NOMO-1 (cell line): ENCODE measurements around the gene POLR1B.
A peak's percentile ranks its signal among the peaks of the same experiment; 100 is the strongest.
"Not testable (repeated sequence)": the region's sequence is repeated elsewhere in the genome, so short reads cannot be mapped to it uniquely, and the experiment has no call there.

ENCODE experiments used
- DNase-seq, 2 experiments: peaks; one replicate each; lab custom pipeline; 2025; ENCODE audit not compliant: unreplicated experiment in 2 of 2; lab: John Stamatoyannopoulos, UW

Gene POLR1B

DNA sequence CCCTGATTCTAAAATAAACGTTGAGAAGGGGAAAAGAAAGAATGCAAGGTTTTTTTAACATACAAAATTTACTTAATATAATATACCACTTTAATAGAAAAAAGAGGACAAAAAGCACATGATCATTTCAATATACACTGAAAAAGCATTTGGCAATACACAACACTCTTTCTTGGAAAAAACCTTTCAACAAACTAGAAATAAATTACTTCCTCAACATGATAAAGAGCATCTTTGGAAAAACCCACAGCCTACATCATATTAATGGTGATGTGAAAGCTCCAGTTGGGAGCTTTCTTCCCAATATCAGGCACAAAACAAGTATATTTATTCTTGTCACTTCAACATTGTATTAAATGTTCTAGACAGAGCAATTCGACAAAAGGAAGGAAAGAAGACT, 3.0 kb upstream of the POLR1B start:
- DNase-seq = no peak

DNA sequence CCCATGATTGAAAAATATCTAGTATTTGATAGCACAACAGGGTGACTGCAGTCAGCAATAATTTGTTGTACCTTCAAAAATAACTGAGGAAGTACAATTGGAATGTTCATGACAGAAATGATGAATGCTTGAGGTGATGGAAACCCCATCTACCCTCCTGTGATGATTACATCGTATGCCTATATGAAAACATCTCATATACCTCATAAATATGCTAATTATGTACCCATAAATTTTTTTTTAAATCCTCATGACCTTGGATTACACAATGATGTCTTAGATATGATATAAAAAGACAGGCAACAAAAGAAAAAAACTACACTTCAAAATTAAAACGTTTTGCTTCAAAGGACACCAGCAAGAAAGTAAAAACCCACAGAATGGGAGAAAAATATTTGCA, 1.4 kb upstream of the POLR1B start:
- DNase-seq = no peak

DNA sequence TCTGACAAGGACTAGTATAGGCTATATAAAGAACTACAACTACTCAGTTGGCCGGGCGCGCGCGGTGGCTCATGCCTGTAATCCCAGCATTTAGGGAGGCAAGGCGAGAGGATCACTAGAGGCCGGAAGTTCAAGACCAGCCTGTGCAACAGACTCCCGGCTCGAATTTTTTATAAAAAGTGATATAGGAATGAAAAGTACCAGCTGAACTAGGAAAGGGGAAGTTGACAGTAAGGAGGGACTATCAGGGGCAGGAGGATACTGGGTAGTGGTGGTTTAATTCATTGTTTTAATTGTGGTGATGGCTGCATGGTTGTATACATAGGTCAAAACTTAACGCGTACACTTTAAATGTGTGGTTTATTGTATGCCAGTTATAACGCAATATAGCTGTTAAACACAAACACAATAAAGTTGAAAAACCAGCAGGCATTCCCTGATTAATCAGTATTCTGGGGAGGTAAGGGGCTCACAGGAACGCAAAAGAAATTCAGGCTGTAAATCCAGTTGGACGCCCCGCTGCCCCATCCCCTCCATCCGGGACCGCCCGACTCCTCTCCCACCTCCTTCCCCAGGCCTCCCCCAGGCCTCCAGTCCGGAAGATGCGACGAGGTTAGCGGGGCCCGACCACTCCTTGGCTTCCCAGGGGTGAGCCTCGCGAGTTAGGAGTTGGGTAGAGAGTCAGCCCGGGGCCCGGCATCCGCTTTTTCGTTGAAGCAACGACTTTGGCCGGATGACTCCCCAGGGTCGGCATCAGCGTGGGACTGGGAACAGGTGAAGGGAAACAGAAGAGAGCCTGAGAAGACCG, 746 bp upstream of the POLR1B start:
- DNase-seq = peak; percentile 79

DNA sequence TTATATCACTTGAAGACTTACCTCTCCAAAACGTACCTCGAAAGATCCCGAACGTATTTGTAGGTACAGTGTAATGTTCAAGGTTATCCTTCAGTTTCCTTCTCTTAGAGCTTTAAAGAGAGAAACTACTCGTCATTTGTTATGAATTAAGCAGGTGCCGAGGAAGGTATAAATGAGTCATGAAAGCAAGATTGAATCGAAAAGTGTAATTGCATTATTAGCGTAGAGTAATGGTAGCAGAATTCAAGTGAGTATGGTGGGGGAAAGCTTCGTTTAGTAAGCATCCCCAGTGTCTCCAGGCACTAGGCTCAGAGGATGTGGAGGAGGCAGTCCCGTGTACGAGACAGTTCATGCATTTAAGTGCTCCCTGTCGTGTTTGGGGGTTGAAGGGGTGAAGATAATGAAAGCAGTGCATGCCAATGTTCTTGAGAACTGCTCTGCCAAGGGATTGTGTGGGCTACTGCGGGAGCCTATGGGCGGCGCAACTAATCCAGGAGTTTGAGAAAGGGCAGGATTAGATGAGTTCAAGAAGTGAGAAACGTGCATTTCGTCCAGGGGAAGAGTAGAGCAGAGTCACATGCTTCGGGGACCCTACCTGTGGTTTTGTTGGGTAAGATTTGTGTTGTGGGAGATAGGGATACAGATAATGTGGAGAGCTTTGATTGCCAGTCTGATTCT, 858 bp downstream of the POLR1B start:
- DNase-seq = peak in 1 of 2 experiments; percentile 29

DNA sequence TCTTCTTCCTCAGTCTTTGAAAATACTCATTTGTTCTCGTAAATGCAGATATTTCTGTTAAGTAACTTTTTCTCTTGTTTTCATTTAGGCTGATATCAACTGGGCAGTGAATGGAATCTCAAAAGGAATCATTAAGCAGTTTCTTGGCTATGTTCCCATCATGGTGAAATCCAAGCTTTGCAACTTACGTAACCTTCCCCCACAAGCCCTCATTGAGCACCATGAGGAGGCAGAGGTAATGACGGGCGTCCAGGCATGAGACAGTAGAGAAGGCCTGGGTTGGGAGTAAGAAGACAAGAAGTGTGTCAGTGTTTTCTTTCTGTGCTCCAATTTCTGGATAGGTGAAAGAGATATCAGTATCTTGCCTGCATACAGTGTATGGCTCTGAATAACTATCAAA, 5.1 kb downstream of the POLR1B start:
- no peak for DNase-seq

DNA sequence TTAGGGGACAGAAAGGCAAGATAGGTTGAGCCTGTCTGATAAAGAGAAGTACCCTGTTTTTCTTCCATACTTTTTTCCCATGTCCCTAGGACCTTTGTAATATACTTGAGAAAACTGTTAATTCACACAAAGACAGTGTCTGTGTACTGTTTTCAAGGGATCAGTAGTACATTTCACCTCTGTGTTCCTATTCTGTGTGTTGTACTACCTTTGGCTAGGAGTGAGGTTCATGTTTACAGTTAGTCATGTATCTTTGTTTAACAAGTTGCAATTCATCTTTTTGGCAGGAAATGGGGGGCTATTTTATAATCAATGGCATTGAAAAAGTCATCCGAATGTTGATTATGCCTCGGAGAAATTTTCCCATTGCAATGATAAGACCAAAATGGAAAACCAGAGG, 6.7 kb downstream of the POLR1B start:
- DNase-seq = no peak

DNA sequence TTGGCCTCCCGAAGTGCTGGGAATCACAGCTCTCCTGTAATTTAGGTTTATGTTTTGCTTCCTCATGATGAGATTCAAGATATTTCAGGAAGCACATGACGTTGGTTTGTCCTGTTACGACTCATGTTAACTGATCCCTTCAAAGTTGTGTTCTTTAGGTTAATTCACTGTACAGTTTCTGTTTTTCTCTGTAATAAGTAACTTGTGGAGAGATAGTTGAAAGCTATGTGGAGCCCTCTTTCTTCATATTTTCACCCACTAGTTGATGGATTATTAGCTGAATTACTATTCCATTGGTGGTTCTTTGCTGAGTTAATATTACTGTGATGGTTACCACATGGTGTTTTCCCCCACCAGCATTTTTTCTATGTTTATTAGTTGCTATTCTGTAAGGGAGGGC, 23.8 kb downstream of the POLR1B start:
- DNase-seq = no peak

DNA sequence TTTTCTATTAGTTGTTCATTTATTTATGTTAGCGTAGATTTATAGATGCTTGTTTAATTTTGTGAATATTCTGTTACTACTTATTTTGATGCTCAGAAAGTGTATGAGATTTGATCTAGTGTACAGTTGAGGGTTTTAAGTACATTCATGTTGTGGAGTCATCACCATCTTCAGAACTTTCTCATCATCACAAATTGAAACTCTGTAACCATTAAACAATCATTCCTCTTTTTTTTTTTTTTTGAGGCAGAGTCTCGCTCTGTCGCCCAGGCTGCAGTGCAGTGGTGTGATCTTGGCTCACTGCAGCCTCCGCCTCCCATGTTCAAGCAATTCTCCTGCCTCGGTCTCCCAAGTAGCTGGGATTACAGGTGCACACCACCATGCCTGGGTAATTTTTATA, 24.2 kb downstream of the POLR1B start:
- not testable (repeated sequence) for DNase-seq

DNA sequence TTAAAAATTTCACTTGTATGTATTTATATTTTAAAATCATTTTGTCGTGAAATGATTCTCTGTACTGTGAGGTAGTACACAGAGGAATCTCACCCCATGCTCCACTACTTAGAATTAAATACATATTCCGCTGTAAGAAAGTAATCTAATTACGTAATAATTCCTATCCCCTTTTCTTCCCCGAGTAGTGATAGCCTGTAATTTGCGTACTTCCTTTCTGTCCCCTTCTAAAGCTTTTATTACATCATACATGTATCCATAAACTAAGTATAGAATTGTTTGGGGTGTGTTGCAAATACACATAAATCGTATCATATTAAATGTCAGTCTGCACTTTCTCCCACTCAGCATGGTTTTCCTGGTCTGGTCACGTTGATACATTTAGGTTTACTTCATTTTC, 29.7 kb downstream of the POLR1B start:
- peak; percentile 19 to 66 for DNase-seq

DNA sequence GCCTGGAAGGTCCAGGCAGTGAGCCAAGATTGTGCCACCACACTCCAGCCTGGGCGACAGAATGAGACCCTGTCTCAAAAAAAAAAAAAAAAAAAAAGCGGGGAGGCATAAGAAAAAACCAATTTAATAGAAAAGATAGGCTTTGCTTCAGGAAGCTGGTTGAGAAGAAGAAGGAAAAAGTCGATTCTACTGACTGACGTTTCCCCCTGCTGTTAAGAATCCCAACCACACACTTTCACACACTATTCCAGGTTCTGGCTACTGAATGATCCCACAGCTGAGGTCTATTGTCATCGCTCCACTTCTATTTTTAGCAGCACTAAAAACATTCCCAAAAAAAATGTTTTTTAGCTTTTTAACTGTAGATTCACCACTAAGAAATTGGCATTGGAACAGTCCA, 35.5 kb downstream of the POLR1B start:
- no peak for DNase-seq

DNA sequence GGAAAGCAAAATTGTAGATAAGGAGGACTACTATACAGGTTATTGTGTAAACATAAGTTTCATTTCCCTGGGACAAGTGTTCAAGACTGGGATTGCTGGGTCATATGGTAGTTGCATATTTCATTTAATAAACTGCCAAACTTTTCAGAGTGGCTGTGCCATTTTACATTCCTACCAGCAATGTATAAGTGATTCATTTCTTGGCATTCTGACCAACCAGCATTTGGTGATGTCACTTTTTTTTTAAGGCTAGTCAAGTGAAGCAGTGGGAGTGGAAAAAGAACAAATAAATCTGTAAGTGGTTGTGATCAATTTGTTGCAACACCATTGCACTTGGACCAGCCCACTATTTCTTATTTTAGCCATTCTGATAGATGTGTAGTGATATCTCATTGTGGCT, 37.0 kb downstream of the POLR1B start:
- peak in 1 of 2 experiments; percentile 26 for DNase-seq

DNA sequence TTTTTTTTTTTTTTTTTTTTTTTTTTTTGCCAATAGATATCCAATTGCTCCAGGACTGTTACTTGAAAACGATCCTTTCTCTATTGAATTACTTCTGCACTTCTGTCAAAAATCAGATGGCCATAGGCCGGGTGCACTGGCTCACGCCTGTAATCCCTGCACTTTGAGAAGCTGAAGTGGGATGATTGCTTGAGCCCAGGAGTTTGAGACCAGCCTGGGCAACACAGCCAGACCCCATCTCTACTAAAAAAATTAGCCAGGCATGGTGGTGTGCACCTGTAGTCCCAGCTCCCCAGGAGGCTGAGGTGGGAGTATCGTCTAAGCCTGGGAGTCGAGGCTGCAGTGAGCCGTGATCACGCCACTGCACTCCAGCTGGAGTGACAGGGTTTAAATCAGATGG, 37.8 kb downstream of the POLR1B start:
- no peak for DNase-seq

DNA sequence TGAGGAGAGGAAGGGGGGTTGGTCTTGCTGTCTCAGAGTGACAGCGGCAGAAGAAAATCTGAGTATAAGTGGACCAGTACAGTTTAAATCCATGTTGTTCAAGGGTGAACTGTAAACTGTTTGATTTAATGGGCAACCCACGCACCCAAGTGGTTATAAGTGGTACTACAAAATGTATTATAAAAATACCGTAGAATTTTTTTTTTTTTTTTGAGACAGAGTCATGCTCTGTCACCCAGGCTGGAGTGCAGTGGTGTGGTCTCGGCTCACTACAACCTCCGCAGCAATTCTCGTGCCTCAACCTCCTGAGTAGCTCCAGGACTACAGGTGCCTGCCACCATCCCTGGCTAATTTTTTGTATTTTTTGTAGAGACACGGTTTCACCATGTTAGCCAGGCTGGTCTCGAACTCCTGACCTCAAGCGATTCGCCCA, 40.1 kb downstream of the POLR1B start:
- DNase-seq = peak; percentile 61 to 73

DNA sequence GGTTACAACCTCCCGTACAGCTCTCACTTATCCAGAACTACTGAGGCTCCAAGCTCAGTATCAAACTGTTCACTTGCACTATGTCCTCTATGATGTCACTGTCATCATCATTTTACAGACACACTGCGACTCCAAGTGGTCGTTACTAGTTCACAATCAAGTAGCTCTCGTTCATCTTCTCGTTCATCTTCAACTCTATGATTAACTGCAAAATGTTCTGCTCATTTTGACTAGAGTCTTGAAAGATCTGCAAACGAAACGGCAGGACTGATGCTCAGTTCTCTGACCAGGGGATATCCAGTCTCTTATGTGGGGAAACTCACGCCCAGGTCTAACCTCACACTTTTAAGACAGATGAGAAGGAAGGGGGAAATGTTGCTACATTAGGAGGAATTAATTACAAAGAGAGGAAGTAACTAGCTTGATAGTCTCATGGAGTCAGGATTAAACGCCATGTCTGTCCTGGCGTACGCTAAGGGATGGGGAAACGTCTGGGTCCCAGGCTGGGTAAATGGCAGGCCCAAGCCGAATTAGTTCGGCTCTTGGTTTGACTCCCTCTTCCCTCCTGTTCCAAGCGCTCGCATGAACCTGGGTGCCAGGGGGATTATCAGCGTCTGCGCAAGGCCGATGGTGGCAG, 41.4 kb downstream of the POLR1B start:
- peak; percentile 25 to 72 for DNase-seq

DNA sequence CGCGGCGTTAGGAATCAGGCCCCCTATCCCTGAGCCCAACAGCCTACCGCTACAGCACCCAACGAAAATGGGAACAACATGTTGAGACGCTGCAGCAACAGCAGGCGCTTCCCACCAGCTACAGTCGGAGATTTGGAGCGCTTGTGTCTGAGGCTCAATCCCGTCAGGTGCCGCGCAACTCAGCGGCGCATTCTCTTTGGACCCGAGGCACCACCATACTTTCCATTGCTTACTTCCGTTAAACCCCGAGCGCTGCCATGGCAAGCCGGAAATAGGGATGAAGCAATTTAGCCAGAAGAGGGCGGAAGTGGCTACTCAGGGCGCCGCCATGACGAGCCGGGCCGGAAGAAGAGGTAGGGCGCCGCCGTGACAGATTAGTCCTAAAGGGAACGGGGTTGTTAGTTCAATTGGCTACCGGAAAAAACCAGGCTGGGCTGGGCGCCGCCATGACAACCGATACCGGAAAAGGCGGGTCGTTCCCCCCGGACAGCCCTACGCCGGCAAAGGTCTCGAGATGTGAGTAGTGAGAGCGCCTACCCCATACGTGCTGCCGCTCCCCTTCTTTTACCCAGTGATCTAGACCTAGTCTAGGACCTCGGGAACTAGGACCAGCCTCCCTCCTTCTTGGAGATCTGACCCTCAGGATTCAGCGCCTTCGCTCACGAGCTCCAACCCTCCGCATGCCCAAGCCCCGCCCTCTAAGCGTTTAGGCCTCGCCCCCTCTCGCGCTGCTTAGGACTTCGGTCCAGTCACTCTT, 42.0 kb downstream of the POLR1B start, which contains the start of gene CHCHD5:
CHCHD5 (plus strand) TSS at position 476 of the 757 bp plus-strand sequence; CDS start at position 515, 39 bp downstream.
- DNase-seq = peak; percentile 98

DNA sequence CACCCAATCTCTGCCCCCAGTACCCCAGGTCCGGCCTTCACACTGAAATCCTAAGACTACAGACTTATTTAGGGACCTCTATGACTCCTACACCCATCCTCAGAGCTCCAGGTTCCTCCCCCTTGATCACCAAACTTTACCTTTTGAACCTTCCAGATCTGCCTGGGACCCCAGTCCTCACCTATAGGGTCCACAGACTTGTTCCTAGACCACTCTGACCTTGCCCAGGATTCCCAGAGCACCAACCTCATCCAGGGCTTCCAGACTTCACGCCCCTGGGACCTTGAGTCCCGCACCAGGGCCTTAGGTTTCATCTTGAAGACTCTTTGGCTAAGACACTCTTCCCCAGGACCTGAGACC, 42.6 kb downstream of the POLR1B start:
- DNase-seq = no peak

DNA sequence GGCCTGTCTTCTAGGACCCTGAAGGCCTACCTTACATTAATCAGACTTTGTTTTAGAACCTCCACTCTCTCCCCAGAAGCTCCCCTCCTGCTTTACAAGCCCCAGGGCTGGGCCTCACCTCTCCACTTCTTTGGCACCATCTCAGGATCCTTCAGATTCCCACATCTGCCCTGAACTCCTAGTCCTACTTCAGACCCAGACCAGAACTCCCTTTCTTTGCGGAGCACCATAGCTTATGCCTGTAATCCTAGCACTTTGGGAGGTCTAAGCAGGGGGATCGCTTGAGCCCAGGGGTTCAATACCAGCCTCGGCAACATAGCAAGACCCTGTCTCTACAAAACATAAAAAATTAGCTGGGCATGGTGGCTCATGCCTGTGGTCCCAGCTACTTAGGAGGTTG, 43.1 kb downstream of the POLR1B start:
- DNase-seq = no peak

DNA sequence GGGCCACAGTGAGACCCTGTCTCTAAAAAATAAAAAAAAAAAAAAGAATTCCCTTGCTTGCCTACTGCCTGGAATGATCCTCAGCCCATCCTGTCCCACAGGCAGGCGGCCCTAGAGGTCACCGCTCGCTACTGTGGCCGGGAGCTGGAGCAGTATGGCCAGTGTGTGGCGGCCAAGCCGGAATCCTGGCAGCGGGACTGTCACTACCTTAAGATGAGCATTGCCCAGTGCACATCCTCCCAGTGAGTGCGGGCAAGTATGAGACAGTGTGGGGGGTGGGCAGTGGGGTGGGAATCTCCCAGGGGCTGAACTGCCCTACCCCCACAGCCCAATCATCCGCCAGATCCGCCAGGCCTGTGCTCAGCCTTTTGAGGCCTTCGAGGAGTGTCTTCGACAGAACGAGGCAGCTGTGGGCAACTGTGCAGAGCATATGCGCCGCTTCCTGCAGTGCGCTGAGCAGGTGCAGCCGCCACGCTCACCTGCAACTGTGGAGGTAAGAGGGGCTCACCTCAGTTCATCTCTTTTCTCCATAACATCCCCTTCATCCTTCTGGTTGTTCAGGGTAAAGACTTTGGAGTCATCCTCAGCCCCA, 43.7 kb downstream of the POLR1B start:
- no peak for DNase-seq

DNA sequence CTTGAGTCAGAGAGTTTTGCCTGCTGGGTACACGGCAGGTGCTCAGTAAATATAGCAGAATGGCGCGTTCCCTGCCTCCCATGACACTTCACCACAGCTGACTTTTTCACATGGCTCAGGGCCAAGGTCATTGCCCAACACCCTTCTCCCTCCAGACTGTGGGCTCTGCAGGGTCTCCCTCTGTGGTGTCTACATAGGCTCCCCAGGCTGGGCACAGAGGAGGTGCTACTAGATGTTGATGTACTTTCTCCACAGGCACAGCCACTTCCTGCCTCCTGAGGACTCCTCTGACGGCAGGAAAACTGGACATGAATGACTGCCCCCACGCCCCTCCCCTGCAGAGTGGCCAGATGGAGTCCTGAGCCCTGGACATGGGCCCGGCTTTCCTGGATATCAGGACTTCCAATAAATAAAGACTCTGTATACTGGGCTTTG, 46.4 kb downstream of the POLR1B start:
- DNase-seq = no peak

DNA sequence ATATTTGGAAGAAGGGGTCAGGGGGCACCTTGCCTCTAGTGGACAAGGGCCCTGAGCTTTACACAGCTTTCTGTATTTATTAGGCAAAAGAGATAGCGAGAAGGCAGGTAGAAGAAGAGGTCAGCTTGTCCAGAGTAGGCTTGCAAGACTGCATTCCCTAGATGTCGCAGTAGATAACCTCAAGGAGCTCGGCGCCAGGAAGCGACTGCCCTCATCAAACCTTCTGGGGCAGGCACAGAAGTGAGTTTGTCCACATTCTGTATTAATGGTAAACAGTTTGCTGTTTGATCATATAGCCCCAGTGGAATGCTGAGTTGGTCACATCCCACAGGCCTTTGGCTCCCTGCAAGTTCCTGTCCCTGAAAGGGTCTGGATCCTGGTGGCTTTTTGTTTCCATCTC, 49.1 kb downstream of the POLR1B start:
- DNase-seq = no peak

DNA sequence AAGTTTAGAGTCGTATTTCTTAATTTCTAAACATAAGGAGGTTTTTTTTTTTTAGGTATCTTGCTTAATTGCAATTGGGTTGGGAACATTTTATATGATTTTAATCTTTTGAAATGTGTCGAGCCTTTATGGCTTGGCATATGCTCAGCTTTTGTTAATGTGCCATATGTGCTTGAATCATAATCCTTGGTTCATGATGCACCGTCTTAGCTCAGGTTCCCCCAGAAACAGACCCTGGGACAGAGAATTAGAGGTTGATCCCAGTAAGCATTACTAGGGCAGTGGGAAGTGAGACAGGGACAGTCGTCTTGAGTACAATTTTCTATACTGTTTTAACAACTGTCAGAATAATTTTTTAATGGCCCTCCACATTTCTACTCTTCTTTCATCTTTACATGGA, 51.5 kb downstream of the POLR1B start:
- no peak for DNase-seq
